HepG2 (cell line): ENCODE data around the gene PHACTR3. TPM values are rescaled to one million over a fixed set of nuclear protein-coding genes. Genes with fewer than 3 reads are reported as not detected.

Source experiments
- ATAC-seq: fragments of 200-7000 bp; cut with Tn5 transposase; 3 replicates; pipeline ENCODE4 v1.9.1; 2020; ENCODE audit warnings: mild to moderate bottlenecking, moderate library complexity
- BruUV-seq: library from RNA; stranded (reverse); fragments of 400-500 nt; replicated peaks from 2 replicates; lab custom pipeline; 2021; lab: Mats Ljungman, UMichigan
- CTCF ChIA-PET: fragments of 300-600 bp; formaldehyde crosslinking; extraction: SDS; loops from one replicate; lab custom pipeline; 2021; ENCODE audit warnings: low total read pairs, inconsistent platforms, low intra/inter-chr PET ratio; lab: Yijun Ruan, JAX
- POLR2A ChIA-PET: fragments of 350-600 bp; sonication (Branson Sonifier 250); formaldehyde crosslinking; loops from one replicate; lab custom pipeline; 2020; ENCODE audit warnings: antibody characterized with exemption, inconsistent platforms; lab: Yijun Ruan, JAX
- DNase-seq: peaks from one replicate; pipeline ENCODE4 v3.0.0-alpha.2; 2015; ENCODE audit warnings: low spot score
- FAIRE-seq: peaks from 3 replicates; lab custom pipeline; 2011; peaks lifted over from hg19 to GRCh38; lab: Jason Lieb, UNC
- H2AFZ ChIP-seq: one replicate; pipeline ENCODE4 v1.6.1; 2011; ENCODE audit warnings: low read length, inconsistent platforms
- H3K27ac ChIP-seq: fragments of 300-600 bp; 3 replicates; pipeline ENCODE4 v1.8.0; 2011; ENCODE audit warnings: mixed run types, mild to moderate bottlenecking, mixed read lengths, low read length, inconsistent platforms; ENCODE audit not compliant: insufficient read depth; ENCODE audit errors: extremely low read length
- H3K27me3 ChIP-seq, 2 experiments: fragments of 200-600 bp in 1 of 2; 2 replicates in 1 of 2; 3 replicates in 1 of 2; pipeline versions ENCODE4 v1.6.0 to v1.8.0; 2011; ENCODE audit warnings: low read length in 2 of 2, mild to moderate bottlenecking in 2 of 2, moderate library complexity in 2 of 2, inconsistent platforms in 1 of 2; ENCODE audit not compliant: insufficient read depth in 2 of 2, control insufficient read depth in 1 of 2
- H3K36me3 ChIP-seq, 2 experiments: fragments of 200-600 bp in 1 of 2; replicated peaks in 1 of 2; 2 replicates in 1 of 2; 3 replicates in 1 of 2; pipeline versions ENCODE4 v1.5.1 to v1.8.0; 2011; ENCODE audit warnings: low read length in 2 of 2, inconsistent platforms in 1 of 2; ENCODE audit not compliant: insufficient read depth in 2 of 2, control insufficient read depth in 1 of 2
- H3K4me1 ChIP-seq: 2 replicates; pipeline ENCODE4 v1.5.1; 2012; ENCODE audit warnings: low read length, inconsistent platforms; ENCODE audit not compliant: insufficient read depth
- H3K4me2 ChIP-seq: 2 replicates; pipeline ENCODE4 v1.6.0; 2011; ENCODE audit warnings: low read depth, low read length, inconsistent platforms
- H3K4me3 ChIP-seq, 3 experiments: fragments of 200-600 bp in 1 of 3; sonication (generic), shearing (Covaris generic) in 1 of 3; replicated peaks in 1 of 3; 2 replicates each; pipeline ENCODE4 v1.5.1; 2011 to 2016; ENCODE audit warnings: low read length in 3 of 3, inconsistent platforms in 2 of 3, low read depth in 2 of 3, mild to moderate bottlenecking in 2 of 3, control low read depth in 1 of 3, mixed read lengths in 1 of 3; ENCODE audit not compliant: insufficient read depth in 1 of 3
- H3K79me2 ChIP-seq: one replicate; pipeline ENCODE4 v1.6.1; 2011; ENCODE audit warnings: low read length, inconsistent platforms; ENCODE audit not compliant: insufficient read depth
- H3K9ac ChIP-seq: 2 replicates; pipeline ENCODE4 v1.6.0; 2011; ENCODE audit warnings: mild to moderate bottlenecking, low read depth, low read length, inconsistent platforms; ENCODE audit not compliant: insufficient read depth
- H3K9me3 ChIP-seq: 2 replicates; pipeline ENCODE4 v1.5.1; 2012; ENCODE audit warnings: mild to moderate bottlenecking, low read length
- H4K20me1 ChIP-seq: 2 replicates; pipeline ENCODE4 v1.6.0; 2011; ENCODE audit warnings: inconsistent platforms, mild to moderate bottlenecking, low read length, moderate library complexity; ENCODE audit not compliant: insufficient read depth
- JUNB ChIP-seq: sonication (generic); formaldehyde crosslinking; IDR thresholded peaks from 2 replicates; pipeline ENCODE4 v1.8.0; 2022; ENCODE audit warnings: missing genetic modification reagents, mild to moderate bottlenecking, borderline replicate concordance
- MAFK ChIP-seq, 2 experiments: IDR thresholded peaks in 1 of 2; conservative IDR thresholded peaks in 1 of 2; 2 replicates each; pipeline ENCODE4 v1.6.1; 2011; ENCODE audit warnings: improper control_type of control experiment in 2 of 2, low read length in 2 of 2
- NFE2L2 ChIP-seq: fragments of 150-350 bp; IDR thresholded peaks from 2 replicates; pipeline ENCODE4 v1.6.1; 2014; ENCODE audit warnings: low read length
- SNRNP70 ChIP-seq: fragments of 200-400 bp; formaldehyde crosslinking; IDR thresholded peaks from 2 replicates; pipeline ENCODE4 v1.6.1; 2017; ENCODE audit warnings: mild to moderate bottlenecking, low read depth, low read length, moderate library complexity
- ZNF468 ChIP-seq: sonication (generic); formaldehyde crosslinking; IDR thresholded peaks from 2 replicates; pipeline ENCODE4 v1.8.0; 2022; ENCODE audit warnings: mild to moderate bottlenecking, moderate library complexity, missing genetic modification reagents
- ZNF570 ChIP-seq: sonication (generic); formaldehyde crosslinking; IDR thresholded peaks from 2 replicates; pipeline ENCODE4 v1.4.0; 2020; ENCODE audit warnings: mild to moderate bottlenecking, missing genetic modification reagents, borderline replicate concordance
- WGBS: methylation state at CpG from one replicate; pipeline ENCODE4 v1.1.6; 2017; ENCODE audit warnings: low lambda C conversion rate; 5-methylcytosine and 5-hydroxymethylcytosine counted together
- in situ Hi-C: cut with HindIII; loops from 2 replicates; pipeline ENCODE4 v1.10.0; 2017; ENCODE audit warnings: low pct_unique_long_range_greater_than_20kb; ENCODE audit not compliant: extremely low pct_ligation_motif_present
- intact Hi-C: fragments of 100-400 bp; cut with micrococcal nuclease; formaldehyde crosslinking; loops from one replicate; pipeline ENCODE4 v1.10.0; 2022; ENCODE audit not compliant: unreplicated experiment
- polyA plus RNA-seq, 8 experiments: library from polyadenylated mRNA; depleted of rRNA in 3 of 8; stranded (reverse) in 7 of 8; unstranded in 1 of 8; fragments of >200 nt; fragmentation: Illumina TruSeq in 4 of 8; extraction: Trizol in 4 of 8; gene quantifications; 2 replicates each; pipeline versions ENCODE4 v1.2.1 to v1.2.3, GENCODE V29; 2011 to 2016; ENCODE audit warnings: low read depth in 4 of 8, missing spikeins in 1 of 8, mixed read lengths in 1 of 8; ENCODE audit not compliant: insufficient read depth in 1 of 8
- total RNA-seq, 5 experiments: library from RNA; depleted of rRNA; stranded (reverse); fragments of >200 nt; fragmentation: Illumina TruSeq; extraction: Trizol; gene quantifications; 2 replicates each; pipeline ENCODE4 v1.2.3, GENCODE V29; 2016; ENCODE audit warnings: low read depth in 1 of 5

The PHACTR3 gene
- total and polyA plus RNA-seq, 2 of the 13 experiments (the other 11 are each of a cell fraction or from before 2014, with no cell fraction given): not detected

DNA sequence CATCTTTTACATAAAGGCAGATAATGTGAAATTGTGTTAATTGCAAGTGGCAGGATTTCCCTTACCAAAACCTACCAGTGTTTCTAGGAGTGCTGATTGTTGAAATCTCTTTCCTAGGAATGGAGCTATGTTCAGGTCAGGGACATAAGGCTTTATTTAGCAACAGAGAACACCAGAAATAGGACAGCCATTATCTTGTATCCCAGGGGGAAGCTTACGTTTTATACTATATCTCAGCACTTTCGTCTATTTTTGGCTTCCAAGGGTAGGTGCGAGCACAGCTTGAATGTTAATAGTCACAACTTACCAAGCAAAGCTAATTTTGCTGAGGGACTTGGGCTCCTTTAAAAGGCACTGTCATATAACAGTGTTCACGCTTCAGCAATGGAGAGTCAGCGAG, 235.1 kb downstream of the PHACTR3 start:
- no peak for ATAC-seq
- intact Hi-C loops: no loop called here

DNA sequence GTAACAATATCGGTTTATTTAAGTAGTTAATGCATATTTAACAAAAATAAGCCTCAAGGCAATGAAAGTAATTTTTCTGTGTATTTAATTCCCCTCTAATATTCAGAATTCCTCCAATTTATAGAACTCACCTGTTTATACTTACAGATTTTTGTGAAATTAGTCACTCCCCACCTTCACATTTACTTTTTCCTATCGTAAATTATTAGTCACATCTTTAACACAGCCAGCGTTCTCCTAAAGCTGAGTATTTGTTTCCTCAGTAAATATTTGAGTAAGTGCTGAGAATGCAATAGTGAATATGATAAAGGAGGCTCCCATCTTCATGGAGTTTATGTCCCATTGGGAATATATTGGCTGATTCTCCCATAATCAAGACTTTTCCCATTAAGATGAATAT, 241.1 kb downstream of the PHACTR3 start:
- Histone ChIP-seq H3K9me3 (no peaks in the 10 kb centered on the region), H2AFZ (no peak overlapping the region)
- CTCF ChIA-PET: no interaction called here
- no TSS peak for BruUV-seq
- no peak for TF ChIP-seq ZNF468 (CRISPR knock-in tag)
- peak in 1 of 2 experiments; percentile 32; a peak in 1 of 4 replicates for TF ChIP-seq MAFK (conservative IDR thresholded peaks at IDR 0.05 in 1 of 2, IDR thresholded peaks at IDR 0.05 in 1 of 2; ENCODE audit: low read length in 2 of 2)
- TF ChIP-seq, all 625 proteins: peak for 1
- no peak for DNase-seq
- 2% methylated on average over 3 of the region's 3 CpGs for WGBS
- Histone ChIP-seq H3K27me3 (no peaks in the 10 kb centered on the region), H3K4me1 (no peaks in the 10 kb centered on the region), H3K4me3 (no peak overlapping the region), H3K79me2 (no peaks in the 10 kb centered on the region), H3K9ac (no peak overlapping the region), H4K20me1 (no peaks in the 10 kb centered on the region), H3K36me3 (no peaks in the 10 kb centered on the region), H3K27ac (no peak overlapping the region), H3K4me2 (no peak overlapping the region)
- POLR2A ChIA-PET: no interaction called here
- intact Hi-C loops: no loop called here
- no peak for ATAC-seq
- in situ Hi-C loops: loop anchor here (5.0 kb wide), 1 partner anchor 58 kb away; no protein-coding TSS in a partner anchor
- FAIRE-seq: no peak

More for the DNA sequence above, 235.1 kb downstream of the PHACTR3 start:
- TF ChIP-seq SNRNP70 (no peak), ZNF570 (CRISPR knock-in tag) (no peak), NFE2L2 (no peak), JUNB (CRISPR knock-in tag) (no peak)
- no peak overlapping the region for H3K27ac ChIP-seq
- FAIRE-seq: no peak
- no TSS peak for BruUV-seq
- H3K4me2 ChIP-seq: no peak overlapping the region
- H3K4me3 ChIP-seq: no peak overlapping the region
- no peaks in the 10 kb centered on the region for H4K20me1 ChIP-seq
- no peaks in the 10 kb centered on the region for H3K9me3 ChIP-seq
- H3K4me1 ChIP-seq: no peaks in the 10 kb centered on the region
- POLR2A ChIA-PET: no interaction called here
- no peak overlapping the region for H2AFZ ChIP-seq
- in situ Hi-C loops: no loop called here
- peaks cover 4 to 26% of the 10 kb centered on the region in 2 experiments; a peak in 3 of 5 replicates for H3K27me3 ChIP-seq
- WGBS: 3% methylated on average over 5 of the region's 5 CpGs
- CTCF ChIA-PET: no interaction called here
- no peaks in the 10 kb centered on the region for H3K36me3 ChIP-seq
- H3K79me2 ChIP-seq: no peaks in the 10 kb centered on the region
- H3K9ac ChIP-seq: no peak overlapping the region
- DNase-seq: no peak
